Adrenal gland (tissue), 12 donors: ENCODE measurements around the gene PHAX. TPM values are rescaled to one million over a fixed set of nuclear protein-coding genes. Genes with fewer than 3 reads are reported as not detected.

Experiments used
- DNase-seq, 7 donors: peaks; one replicate each; pipeline ENCODE4 v3.0.0-alpha.2; 2019 to 2020
- H3K27ac ChIP-seq, 5 donors: fragments of 200-600 bp; sonication (generic) in 4 of 5; 1 replicate in 3 of 5; 2 replicates in 2 of 5; pipeline versions ENCODE4 v1.5.1 to v1.8.0; 2016 to 2020; ENCODE audit warnings: mild to moderate bottlenecking in 1 of 5
- H3K27me3 ChIP-seq: fragments of 200-600 bp; 2 replicates; pipeline ENCODE4 v1.8.0; 2021
- H3K36me3 ChIP-seq, 2 donors: fragments of 200-600 bp; replicated peaks in 1 of 2; 1 replicate in 1 of 2; 2 replicates in 1 of 2; pipeline versions ENCODE4 v1.5.1 to v1.8.0; 2018 to 2022
- H3K4me1 ChIP-seq, 2 donors: fragments of 200-600 bp; replicated peaks in 1 of 2; 1 replicate in 1 of 2; 2 replicates in 1 of 2; pipeline versions ENCODE4 v1.5.1 to v1.8.0; 2018 to 2021
- H3K4me3 ChIP-seq, 4 donors: fragments of 200-600 bp; sonication (generic) in 3 of 4; one replicate each; pipeline ENCODE4 v1.5.1; 2016 to 2018
- H3K9me3 ChIP-seq, 3 donors: fragments of 200-600 bp; sonication (generic) in 1 of 3; replicated peaks in 1 of 3; 1 replicate in 2 of 3; 2 replicates in 1 of 3; pipeline versions ENCODE4 v1.5.1 to v1.8.0; 2016 to 2021
- POLR2A ChIP-seq, 2 donors: fragments of 450-650 bp; IDR thresholded peaks; one replicate each; pipeline ENCODE4 v1.6.1; 2017; ENCODE audit warnings: antibody characterized with exemption in 2 of 2, mild to moderate bottlenecking in 2 of 2, moderate library complexity in 1 of 2
- WGBS, 4 donors: extraction: QIAGEN DNeasy Blood & Tissue Kit in 2 of 4; methylation state at CpG; one replicate each; pipeline versions ENCODE4 v1.1.5 to v1.1.7; 2013 to 2017; 5-methylcytosine and 5-hydroxymethylcytosine counted together
- intact Hi-C, 2 donors: fragments of 100-400 bp; cut with DNase I; formaldehyde crosslinking; loops; one replicate each; pipeline versions ENCODE4 v1.14.1 to v1.15.0; 2022 to 2023
- polyA plus RNA-seq, 3 donors: library from polyadenylated mRNA; stranded (reverse); fragments of 200-250 nt in 2 of 3; fragments of 350-450 nt in 1 of 3; fragmentation: Illumina TruSeq in 1 of 3; extraction: RNeasy Lipid Tissue Mini Kit (QIAGEN cat#74804) in 1 of 3; gene quantifications; one replicate each; pipeline ENCODE4 v1.2.3, GENCODE V29; 2013 to 2014
- total RNA-seq, 9 donors: library from RNA; depleted of rRNA in 4 of 9; stranded (reverse); fragments of >200 nt in 4 of 9; fragments of 120-200 nt in 1 of 9; fragmentation: NEBNext Ultra II Directional in 1 of 9; extraction: Animal tissue kit (Norgen Biotek cat#: 25700) in 1 of 9; gene quantifications; one replicate each; pipeline versions ENCODE4 v1.1.0 to v1.2.4, GENCODE V29; 2013 to 2023
- TF ChIP-seq, protein P1 (sequence below), 6 experiments: fragments of 450-650 bp in 4 of 6; fragments of 200-600 bp in 2 of 6; sonication (generic) in 1 of 6; IDR thresholded peaks; 1 replicate in 5 of 6; 2 replicates in 1 of 6; pipeline versions ENCODE4 v1.5.1 to v1.8.0; 2016 to 2021; ENCODE audit warnings: antibody characterized with exemption in 6 of 6, mild to moderate bottlenecking in 2 of 6, moderate library complexity in 1 of 6
- donor health status: healthy with polysubstance abuse.
- donor health status: Bipolar disorder and iron deficiency.
- donor health status: DM: yes; HTN: yes; CAD: no.
- donor health status: DM: no; HTN: no; CAD: no.
- donor health status: DM: no; HTN: no; CAD: no.
- donor health status: DM: yes; HTN: yes; CAD: no.

Gene PHAX
- total and polyA plus RNA-seq, 12 donors: 10.8 to 88.2 (median 38.0) TPM

DNA sequence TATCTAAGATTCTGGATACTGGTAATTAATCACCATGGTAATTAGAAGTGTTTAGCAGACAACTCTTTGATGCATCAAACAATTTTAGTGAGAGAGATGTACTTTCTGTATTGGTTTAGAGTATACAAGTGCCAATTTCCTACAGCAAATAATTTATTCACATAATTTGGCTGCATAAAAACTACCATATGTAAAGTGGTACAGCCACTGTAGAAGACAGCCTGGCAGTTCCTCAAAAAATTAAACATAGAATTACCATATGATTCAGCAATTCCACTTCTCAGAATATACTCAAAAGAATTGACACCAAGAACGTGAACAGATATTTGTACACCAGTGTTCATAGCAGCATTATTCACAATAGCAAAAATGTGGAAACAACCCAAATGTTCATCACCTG lies 36.2 kb downstream of the PHAX start:
- TF ChIP-seq POLR2A (IDR thresholded peaks at IDR 0.05): no peak
- TF ChIP-seq, protein P1, sequence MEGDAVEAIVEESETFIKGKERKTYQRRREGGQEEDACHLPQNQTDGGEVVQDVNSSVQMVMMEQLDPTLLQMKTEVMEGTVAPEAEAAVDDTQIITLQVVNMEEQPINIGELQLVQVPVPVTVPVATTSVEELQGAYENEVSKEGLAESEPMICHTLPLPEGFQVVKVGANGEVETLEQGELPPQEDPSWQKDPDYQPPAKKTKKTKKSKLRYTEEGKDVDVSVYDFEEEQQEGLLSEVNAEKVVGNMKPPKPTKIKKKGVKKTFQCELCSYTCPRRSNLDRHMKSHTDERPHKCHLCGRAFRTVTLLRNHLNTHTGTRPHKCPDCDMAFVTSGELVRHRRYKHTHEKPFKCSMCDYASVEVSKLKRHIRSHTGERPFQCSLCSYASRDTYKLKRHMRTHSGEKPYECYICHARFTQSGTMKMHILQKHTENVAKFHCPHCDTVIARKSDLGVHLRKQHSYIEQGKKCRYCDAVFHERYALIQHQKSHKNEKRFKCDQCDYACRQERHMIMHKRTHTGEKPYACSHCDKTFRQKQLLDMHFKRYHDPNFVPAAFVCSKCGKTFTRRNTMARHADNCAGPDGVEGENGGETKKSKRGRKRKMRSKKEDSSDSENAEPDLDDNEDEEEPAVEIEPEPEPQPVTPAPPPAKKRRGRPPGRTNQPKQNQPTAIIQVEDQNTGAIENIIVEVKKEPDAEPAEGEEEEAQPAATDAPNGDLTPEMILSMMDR (IDR thresholded peaks at IDR 0.05): no peak
- H3K27me3 ChIP-seq: no peaks in the 10 kb centered on the region
- H3K4me1 ChIP-seq: no peaks in the 10 kb centered on the region
- intact Hi-C loops: no loop called here
- H3K36me3 ChIP-seq: no peaks in the 10 kb centered on the region
- H3K4me3 ChIP-seq: no peak overlapping the region
- H3K9me3 ChIP-seq: no peaks in the 10 kb centered on the region
- DNase-seq: no peak
- H3K27ac ChIP-seq: no peak overlapping the region
- 65 to 73% (median 71%) methylated on average over 1 of the region's 1 CpG for WGBS, 4 donors

DNA sequence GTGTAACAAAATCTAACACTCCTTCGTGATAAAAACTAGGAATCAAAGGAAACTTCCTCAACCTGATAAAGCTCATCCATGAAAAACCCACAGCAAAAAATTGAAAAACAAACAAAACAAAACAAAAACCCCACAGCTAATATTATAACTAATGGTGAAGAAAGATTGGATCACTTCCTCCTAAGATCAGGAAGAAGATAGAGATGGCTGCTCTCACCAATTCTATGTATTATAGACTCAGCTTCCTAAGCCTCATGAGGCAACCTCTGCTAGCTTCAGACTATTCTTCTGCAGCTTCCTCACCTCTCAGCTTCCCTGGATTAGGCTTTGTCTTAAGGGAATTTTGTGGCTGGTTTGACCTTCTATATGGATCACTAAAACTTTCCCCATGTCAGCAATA lies 40.1 kb downstream of the PHAX start:
- Histone ChIP-seq H3K4me3 (no peak overlapping the region), H3K4me1 (no peaks in the 10 kb centered on the region), H3K27me3 (no peaks in the 10 kb centered on the region), H3K36me3 (no peaks in the 10 kb centered on the region), H3K27ac (no peak overlapping the region), H3K9me3 (no peaks in the 10 kb centered on the region)
- TF ChIP-seq POLR2A (IDR thresholded peaks at IDR 0.05): no peak
- DNase-seq: no peak
- intact Hi-C loops: no loop called here
- WGBS, 4 donors: 69 to 95% (median 86%) methylated on average over 1 of the region's 1 CpG

DNA sequence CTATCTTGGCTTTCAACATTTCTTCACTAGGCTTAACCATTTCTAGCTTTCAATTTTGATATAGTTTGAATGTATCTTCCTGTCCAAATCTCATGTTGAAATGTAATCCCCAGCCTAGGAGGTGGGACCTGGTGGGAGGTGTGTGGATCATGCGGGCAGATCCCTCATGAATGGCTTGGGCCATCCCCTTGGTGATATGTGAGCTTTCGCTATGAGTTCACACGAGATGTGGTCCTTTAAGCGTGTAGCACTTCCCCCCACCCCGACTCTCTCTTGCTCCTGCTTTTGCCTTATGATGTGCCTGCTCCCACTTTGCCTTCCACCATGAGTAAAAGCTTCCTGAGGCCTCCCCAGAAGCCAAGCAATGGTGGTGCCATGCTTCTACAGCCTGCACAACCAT lies 40.6 kb downstream of the PHAX start:
- no peak for TF ChIP-seq POLR2A (IDR thresholded peaks at IDR 0.05)
- TF ChIP-seq, protein P1 (IDR thresholded peaks at IDR 0.05): no peak
- Histone ChIP-seq H3K27ac (no peak overlapping the region), H3K9me3 (no peaks in the 10 kb centered on the region), H3K27me3 (no peaks in the 10 kb centered on the region), H3K36me3 (no peaks in the 10 kb centered on the region), H3K4me3 (no peak overlapping the region), H3K4me1 (no peaks in the 10 kb centered on the region)
- intact Hi-C loops: no loop called here
- WGBS, 4 donors: 88 to 95% (median 92%) methylated on average over 5 of the region's 5 CpGs
- DNase-seq: no peak

DNA sequence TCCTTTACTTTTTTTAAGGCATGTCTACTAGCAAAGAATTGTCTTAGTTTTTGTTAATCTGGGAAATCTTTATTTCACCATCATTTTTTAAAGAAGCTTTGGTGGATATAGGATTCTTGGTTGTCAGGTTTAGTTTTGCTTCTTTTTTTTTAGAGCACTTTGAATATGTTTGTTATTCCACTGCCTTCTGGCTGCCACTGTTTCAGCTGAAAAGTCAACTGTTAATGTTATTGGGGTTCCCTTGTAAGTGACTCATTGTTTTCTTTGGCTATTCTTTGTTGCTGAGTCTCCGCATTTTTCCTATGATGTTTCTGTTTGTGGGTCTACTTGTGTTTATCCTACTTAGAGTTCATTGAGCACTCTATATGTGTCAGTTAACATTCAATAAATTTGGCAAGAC lies 44.4 kb downstream of the PHAX start:
- H3K27me3 ChIP-seq: no peaks in the 10 kb centered on the region
- no peak overlapping the region for H3K27ac ChIP-seq
- H3K36me3 ChIP-seq: no peaks in the 10 kb centered on the region
- H3K9me3 ChIP-seq: no peaks in the 10 kb centered on the region
- intact Hi-C loops: no loop called here
- DNase-seq: no peak
- TF ChIP-seq, protein P1 (IDR thresholded peaks at IDR 0.05): no peak
- no peak for TF ChIP-seq POLR2A (IDR thresholded peaks at IDR 0.05)
- 84 to 92% (median 87%) methylated on average over 1 of the region's 1 CpG for WGBS, 4 donors
- no peak overlapping the region for H3K4me3 ChIP-seq
- H3K4me1 ChIP-seq: no peaks in the 10 kb centered on the region

DNA sequence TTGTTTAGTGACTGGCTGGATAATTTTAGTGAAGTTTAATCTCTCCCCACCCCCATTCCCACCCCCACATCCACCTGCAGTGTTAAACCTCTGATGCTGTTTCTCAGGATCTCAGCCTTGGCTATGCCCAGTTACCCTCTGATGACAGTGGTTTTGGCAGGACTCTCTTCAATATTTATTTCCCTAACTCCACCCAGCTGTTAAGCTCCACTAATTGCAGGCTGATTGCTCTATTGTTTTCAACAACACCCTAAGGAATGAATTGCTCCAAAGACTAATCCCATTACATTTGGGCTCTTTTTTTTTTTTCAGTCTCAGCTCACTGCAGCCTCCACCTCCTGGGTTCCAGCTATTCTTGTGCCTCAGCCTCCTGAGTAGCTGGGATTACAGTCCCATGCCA lies 46.3 kb downstream of the PHAX start:
- intact Hi-C loops: no loop called here
- Histone ChIP-seq H3K4me1 (peaks cover 0 to 2% of the 10 kb centered on the region in 2 donors), H3K4me3 (no peak overlapping the region), H3K36me3 (no peaks in the 10 kb centered on the region), H3K27me3 (no peaks in the 10 kb centered on the region), H3K9me3 (peaks cover 0 to 4% (median 0%) of the 10 kb centered on the region in 3 donors), H3K27ac (no peak overlapping the region)
- no peak for DNase-seq
- no peak for TF ChIP-seq POLR2A (IDR thresholded peaks at IDR 0.05)
- TF ChIP-seq, protein P1 (IDR thresholded peaks at IDR 0.05): no peak
